HG03469 (cell line): Measurements from ENCODE around the gene CCNQ.
"Not testable (repeated sequence)": the region's sequence is repeated elsewhere in the genome, so short reads cannot be mapped to it uniquely, and the experiment has no call there.

Source experiments
- ATAC-seq: cut with Tn5 transposase; IDR thresholded peaks from one replicate; pipeline ENCODE4 v1.9.1; 2021; ENCODE audit warnings: mild to moderate bottlenecking, moderate library complexity, moderate number of reproducible peaks; ENCODE audit not compliant: unreplicated experiment

The CCNQ gene

DNA sequence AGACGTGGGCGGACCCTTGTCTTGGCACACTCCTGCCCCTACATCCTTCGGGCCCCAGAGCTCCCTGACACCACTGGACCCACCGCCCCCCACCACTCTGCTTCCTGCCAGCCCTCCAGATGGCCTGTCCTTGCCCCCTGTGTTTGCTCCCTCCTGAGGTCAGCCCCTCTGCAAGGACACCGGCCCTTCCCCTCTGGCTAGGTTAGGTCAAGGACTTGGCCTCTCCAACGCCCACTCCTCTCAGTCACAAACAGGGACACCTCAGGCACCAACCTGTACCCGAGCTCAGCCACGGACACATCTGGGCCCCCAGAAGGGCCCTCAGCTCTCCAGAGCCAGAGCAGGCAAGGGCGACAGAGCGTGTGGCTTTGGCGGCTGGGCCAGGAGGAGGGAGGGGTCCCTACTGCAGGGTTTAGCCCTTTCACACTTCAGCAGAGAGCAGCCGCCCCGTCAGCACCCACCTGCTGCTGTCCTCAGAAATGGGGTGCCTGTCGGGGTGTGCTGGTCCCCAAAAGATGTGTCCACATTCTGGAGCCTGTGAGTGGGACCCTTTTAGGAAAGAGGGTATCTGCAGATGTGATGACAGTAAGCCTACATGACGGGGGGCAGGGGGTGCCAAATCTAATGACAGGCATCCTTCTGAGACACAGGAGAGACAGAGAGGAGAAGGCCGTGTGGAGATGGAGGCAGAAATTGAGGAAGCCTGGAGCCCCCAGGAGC lies 24.5 kb upstream of the CCNQ start:
- ATAC-seq = no peak

DNA sequence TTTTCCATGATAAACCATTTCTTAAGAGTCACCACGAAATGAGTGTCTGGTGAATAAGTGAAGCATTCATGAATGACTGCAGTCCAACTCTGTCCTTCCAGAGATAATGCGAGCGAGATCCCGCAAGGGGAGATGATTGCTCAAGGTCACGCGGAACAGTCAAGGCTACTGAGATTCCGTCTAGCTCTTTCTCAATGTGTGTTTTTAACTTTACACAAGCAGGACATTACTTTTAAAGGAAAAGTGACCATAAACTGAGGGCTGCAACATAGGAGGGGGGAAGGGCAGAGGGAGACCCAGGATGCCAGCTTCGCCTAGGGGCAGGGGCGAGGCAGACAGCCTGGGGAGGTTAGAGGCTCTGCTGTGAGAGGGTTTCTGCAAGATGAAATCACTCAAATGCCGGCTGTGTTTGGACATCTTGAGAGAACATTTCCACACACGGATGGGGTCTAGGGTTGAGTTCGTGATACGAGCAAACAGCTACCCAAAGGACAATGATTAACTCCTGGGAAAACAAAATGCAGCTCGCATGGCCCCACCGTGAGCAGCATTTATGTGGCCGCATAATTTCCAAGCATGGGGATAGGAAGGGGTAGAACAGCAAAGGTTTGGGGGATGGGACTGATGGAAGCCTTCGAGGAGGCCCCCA lies 23.8 kb upstream of the CCNQ start:
- no peak for ATAC-seq

DNA sequence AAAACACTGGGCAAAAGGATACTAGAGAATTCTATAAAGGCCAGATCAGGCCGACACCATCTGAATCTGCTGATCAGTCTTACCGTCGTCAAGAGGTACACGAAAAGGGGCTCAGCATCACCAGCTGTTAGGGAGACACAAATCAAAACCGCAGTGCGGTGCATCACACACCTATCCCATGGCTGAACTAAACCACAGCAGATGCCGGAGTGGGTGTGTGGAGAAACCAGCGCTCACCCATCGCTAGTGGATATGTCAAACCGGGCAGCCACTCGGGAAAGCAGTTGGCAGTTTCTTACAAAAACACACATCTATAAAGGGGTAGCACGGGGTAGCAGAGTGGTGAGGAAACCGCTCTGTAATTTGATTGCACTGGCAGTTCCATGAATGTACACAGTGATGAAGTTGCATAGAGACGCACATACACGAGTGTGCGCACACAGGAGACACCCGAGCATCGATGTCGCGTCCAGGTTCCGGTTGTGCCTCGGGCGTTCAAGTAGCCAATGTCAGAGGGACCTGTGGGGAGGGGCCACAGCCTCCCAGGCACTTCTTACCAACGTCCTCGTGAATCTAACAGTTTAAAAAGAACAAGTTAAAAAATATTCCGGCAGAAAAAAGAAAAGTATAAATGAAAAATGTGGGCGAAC lies 23.1 kb upstream of the CCNQ start:
- ATAC-seq = no peak

DNA sequence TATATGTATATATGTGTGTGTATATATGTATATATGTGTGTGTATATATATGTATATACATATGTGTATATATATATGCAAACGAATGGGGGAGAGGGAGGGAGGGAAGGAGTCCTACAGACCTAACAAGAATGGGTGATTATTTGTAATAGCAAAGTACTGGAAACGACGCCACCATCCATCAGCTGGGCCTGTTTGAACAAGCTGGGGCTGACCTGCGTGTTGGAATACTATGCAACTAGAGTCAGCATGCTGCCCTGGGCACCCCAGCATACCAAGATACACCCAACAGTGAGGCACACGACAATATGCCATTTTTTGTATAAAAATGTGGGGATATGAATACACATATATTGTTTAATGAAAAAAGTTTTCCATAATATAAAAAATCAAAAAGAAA lies 21.6 kb upstream of the CCNQ start:
- ATAC-seq = no peak

DNA sequence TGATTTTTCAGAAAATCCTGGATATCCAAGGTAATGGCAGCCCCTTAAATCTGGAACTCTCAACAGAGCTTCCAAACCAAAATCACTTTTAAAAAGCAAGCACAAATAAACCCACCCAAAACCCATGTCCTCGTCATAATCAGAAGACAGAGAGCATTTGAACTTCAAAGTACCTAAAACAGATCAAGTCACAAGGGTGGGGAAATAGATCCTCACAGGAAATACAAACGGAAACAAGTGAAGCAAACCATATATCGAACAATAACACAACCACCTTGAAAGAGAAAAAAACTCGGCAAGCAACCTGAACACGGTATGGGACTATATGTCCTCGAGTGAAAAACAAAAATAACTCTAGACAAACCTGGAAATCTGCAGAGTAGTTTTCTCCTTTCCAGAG lies 15.9 kb upstream of the CCNQ start:
- ATAC-seq = no peak

DNA sequence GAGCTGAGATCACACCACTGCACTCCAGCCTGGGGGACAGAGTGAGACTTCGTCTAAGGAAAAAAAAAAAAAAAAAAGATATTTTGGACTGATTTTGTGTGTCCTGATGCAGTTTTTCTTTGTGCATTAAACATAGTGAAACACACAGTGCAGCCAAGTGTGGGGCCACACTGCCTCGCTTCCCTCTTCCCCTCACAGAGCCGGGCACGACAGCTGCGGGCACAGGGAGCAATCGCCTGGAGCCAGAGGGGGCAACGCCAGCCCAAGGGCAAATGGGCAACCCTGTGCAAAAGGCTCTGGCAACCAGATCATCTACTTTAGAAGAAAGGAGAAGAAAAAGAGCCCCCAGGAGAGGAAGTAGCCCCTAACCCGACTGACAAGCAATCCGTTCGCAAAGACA lies 13.5 kb upstream of the CCNQ start:
- no peak for ATAC-seq

DNA sequence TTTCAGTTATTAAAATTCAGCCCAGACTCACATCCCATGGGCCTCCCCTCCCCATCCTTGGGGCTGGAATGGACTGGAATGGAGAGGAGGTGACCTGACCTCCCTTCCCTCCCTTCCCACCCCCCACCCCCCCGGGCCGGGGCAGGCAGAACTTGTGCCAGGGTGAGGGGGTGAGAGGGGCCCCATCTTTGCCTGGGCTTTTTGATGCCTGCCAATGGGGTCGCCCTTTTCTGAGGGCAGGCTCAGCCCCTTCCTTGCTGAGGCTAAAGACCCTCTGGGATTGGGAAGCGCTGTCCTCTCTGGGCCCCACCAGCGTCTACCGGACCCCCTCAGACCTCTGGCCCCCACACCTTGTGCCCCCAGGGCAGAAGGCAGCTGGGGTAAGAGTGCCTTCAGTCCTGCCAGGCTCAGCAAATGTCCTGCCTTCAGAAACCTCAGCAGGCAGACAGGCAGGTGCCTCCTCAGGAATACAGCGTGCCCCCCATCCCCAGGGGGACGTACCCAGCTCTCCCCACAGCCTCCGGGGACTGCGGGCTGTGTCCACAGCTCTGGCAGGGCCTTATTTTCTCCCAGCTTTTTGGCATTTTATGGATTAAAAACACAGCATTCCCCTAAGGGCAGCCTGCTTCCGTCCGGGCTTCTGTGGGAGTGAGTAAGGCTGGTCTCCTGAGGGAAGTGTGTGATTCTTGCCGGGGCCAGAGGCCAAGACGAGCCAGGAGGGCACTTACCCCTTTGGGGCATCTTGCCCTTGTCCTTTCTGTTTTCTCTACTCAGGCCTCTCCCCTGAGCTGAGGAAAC lies 12.6 kb upstream of the CCNQ start:
- no peak for ATAC-seq

DNA sequence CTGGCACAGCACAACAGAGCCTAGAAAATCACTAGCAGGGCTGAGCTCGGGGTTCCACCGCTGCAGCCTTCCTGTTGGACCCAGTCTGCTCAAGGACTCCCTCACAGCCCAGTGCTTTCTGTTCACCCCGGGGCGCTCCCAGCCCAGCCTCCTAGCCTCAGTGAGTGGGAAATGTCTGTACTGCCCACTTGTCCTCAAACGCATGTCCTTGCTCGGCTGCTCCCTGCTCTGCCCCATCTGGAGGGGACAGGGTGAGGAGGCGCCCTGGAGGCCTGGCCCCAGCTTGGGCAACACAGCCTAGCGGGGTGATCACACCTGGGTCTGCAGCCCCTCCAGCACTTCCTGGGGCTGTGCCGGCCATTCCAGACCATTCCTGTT lies 11.9 kb upstream of the CCNQ start:
- ATAC-seq = no peak

DNA sequence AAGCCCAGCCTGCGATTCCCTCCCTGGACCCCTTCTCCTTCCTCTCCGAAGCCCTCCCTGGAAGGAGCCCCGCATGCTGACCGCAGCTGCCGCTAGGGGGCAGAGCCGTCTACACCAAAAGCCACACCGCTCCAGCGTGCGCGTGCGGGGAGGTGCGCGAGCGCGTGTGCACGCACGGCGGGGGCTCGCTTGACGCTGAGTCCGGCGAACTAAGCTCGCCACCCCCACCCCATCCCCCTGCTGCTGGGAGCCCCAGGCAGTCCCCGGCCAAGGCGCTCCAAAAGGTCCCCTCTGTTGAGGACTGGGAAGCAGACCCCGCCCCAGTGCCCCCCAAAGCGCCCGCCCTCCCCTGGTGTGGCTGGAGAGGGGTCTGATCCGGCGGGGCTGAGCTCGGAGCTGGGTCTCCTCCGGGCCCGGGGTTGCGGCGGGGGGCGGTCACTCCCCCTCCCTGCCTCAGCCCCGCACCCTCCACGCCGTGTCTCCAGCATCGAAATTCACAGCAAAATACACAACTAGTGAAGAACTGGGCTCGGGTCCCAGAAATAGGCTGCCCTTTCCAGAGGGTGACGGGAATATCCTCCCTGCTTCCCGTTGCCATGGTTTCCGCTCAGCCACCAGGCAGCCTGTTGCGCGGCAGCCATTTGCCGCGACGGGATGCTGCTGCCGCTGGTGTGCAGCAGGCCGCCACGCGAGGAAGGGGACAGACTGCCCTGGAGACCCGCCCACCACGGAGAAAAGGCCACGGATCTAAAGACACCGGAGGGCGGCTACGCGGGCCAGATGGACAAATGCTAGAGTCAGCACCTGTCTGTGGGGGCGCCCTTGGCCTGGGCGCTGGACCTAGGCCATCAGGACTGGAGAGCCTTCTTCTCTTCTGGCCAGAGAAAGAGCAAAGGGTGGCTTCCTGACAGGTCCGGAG lies 11.2 kb upstream of the CCNQ start:
- no peak for ATAC-seq

DNA sequence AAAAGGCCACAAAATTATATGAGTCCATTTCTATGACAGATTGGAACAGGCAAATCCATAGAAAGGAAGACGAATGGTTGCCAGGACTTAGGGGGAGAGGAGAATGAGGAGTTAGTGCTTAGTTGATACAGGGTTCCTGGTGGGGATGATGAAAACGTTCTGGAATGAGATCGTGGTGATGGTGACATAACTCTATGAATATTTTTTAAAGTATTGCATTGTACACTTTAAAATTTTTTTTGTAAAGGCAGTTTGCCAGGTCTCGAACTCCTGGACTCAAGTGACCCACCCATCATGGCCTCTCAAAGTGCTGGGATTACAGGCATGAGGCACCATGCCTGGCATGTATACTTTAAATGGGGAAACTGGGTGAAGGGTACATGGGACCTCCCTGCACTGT lies 9.9 kb upstream of the CCNQ start:
- ATAC-seq = no peak

DNA sequence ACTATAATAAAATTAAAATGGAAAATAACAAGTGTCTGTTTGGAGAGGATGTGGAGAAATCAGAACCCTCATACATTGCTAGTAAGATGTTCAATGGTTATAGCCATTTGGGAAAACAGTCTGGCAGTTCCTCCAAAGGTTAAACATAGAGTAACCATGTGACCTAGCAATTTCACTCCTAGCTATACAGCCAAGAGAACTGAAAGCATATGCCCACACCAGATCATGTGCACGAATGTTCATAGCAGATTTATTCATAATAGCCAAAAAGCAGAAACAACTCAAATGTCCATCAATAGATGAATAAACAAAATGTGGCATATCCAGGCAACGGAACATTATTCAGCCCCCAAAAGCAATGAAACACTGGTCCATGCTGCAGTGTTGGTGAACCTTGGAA lies 9.4 kb upstream of the CCNQ start:
- no peak for ATAC-seq

DNA sequence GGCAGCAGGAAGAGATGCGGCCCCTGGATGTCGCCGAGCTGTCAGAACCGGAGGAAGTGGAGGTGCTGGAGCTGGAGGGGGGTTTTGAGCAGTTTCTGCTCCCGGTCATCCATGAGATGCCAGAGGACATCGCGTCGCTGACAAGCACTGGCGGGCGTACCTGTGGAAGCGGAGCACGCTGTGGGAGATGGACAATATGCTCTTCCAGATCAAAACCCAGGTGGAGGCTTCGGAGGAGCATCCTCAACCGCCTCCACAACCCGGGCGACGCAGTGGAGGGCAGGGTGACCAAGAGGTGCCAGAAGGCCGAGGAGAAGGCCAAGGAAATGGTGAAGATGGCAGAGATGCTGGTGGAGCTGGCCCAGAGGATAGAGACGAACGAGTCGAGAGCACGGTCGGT lies 7.6 kb upstream of the CCNQ start:
- ATAC-seq = no peak

DNA sequence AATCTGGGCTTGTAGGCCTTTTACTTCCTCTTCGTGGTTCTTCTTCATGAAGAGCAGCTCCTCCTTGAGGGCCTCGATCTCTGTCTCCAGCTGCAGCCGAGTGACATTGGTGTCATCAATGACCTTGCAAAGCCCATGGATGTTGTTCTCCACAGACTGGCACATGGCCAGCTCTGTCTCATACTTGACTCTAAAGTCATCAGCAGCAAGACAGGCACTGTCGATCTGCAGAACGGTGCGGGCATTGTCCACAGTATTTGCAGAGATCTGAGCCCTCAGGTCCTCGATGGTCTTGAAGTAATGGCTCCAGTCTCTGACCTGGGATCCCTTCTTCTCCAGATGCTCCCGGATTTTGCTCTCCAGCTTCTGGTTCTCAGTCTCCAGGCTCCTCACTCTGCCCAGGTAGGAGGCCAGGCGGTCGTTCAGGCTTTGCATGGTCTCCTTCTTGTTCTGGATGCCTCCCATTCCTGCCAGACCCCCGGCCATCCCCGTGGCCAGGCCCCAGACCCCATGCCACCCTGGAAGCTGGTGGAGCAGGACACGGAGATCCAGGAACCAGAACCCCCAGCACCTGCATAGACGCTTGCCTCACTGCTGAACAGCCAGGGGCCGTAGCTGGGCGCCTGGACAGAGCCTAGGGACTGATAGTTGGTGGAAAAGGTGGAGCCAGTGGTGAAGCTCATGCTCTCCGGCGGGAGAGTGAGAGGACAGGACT lies 5.9 kb upstream of the CCNQ start:
- not testable (repeated sequence) for ATAC-seq

DNA sequence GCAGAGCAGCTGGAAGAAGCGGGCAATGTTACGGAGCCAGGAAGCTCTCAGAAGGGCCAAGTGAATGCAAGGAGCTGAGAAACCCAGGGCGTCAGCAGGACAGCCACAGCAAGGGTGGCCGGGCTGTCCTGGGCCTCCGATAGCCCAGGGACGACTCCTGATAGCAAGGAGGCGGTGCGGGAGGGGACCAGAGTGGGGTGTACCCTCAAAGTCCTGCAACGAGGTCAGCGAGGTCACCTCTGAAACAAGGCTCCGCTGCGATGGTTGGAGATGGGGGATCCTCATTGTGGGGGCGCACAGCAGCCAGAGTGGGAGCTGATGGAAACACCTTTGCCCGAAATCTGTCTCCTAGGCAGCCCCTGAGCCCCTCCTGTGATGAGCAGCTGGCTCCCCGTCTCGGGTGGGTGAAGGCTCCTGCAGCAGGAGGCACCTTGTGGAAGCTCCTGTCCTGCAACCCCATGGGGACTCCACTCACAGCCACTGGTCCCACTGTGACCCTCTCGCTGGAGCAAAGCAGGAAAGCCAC lies 4.3 kb upstream of the CCNQ start:
- ATAC-seq = no peak

DNA sequence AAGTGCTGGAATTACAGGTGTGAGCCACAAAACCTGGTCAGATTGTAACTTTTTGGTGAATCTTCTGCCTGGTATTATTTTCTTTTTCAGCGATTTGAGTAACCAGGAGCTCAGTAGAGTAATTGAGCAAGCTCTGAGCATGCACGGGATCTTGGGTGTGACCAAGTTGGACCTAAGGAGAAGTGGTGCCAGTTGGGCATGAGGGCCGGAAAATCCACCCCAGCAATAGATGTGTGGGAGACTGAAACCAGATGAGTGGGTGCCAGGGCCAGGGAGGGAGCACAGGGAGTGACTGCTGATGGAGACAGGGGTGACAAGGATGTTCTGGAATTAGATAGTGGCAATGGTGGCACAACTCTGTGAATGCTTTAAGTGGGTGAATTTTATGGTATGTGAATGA lies 3.7 kb upstream of the CCNQ start:
- no peak for ATAC-seq

DNA sequence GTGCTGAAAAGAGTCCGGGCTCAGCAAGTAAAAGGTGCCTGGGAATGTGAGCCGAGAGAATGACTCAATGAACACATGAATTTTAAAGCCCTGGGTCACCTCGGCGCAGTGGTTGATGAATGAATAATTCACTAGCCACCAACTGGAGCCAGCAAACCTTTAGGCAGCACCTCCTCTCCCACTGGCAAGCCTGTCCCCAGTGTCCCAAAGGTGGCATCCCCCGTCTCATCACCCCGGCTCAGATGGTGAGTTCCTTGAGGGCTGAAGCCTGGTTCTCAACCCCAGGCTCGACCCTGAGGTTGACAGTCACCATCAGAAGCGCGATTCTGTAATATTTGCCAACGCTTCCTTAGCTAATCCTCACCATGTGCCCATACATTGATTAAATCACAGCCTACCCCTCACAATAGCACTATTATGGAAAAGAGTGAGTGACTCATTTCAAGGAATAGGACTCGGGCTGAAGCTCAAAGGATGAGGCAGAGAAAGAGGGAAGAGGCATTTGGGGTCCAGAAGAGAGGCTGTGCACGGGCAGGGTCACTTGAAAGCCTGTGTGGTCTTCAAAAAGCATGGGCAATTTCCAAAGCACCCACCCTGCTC lies 2.7 kb upstream of the CCNQ start:
- ATAC-seq = no peak

DNA sequence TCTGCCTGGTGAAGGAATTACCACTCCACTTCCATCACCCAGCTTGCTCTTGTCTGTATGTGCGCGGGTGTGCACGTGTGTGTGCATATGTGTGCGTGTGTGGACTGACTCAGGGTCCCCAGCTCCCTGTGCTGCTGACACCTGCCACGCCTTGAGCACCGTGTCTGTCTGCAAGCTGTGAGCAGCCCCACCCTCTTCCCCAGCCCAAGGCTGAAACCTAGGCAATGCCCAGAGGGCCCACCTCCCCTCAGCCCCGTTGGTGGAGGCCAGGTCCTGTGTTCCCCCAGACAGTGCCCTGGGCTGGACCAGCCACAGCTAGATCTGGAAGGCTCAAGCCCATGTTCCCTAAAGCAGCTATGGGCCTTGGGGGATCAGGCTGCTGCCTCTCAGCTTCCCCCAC lies 2.0 kb upstream of the CCNQ start:
- no peak for ATAC-seq

DNA sequence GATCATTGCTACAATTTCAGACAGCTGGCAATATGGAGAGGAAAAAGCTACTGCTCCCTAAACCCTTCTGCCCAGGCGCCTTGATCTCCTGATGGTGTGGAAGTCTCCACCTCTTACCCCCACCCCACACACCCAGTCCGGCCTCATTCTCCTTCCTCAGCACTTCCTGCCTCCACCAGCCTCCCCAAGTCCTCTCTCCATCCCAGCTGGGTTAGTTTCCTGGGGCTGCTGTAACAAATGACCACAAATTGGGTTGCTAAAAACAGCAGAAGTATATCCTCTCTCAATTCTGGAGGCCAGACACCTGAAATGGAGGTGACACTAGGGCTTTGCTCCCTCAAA lies 1.1 kb upstream of the CCNQ start:
- ATAC-seq = no peak
